ENCODE results near the gene SMKR1.
"Not testable (repeated sequence)": the region's sequence is repeated elsewhere in the genome, so short reads cannot be mapped to it uniquely, and the experiment has no call there.

The SMKR1 gene

GRCh38 chr7:129501760-129502707 lies at the start of gene SMKR1:
Gene SMKR1 (plus strand): TSS chr7:129502531. CDS start chr7:129502825, 294 bp downstream.
- in situ Hi-C loops (cut with HindIII; ENCODE audit: low sequenced_read_pairs) = no loop called here

- in situ Hi-C loops (cut with HindIII; ENCODE audit: low sequenced_read_pairs) = loop anchor here (25.0 kb wide), 1 partner anchor 560 kb away; no protein-coding TSS in a partner anchor
Observed at GRCh38 chr7:129452589-129453231, 49.6 kb upstream of the SMKR1 start.

- in situ Hi-C loops (cut with HindIII; ENCODE audit: low sequenced_read_pairs) = loop anchor here (25.0 kb wide), 1 partner anchor 559 kb away; no protein-coding TSS in a partner anchor
Observed at GRCh38 chr7:129453510-129454248, 48.7 kb upstream of the SMKR1 start.

GRCh38 chr7:129454249-129454551 lies 48.1 kb upstream of the SMKR1 start:
- in situ Hi-C loops (cut with HindIII; ENCODE audit: low sequenced_read_pairs) = loop anchor here (25.0 kb wide), 1 partner anchor 558 kb away; no protein-coding TSS in a partner anchor

GRCh38 chr7:129456421-129456820 lies 45.9 kb upstream of the SMKR1 start:
- in situ Hi-C loops (cut with HindIII; ENCODE audit: low sequenced_read_pairs) = loop anchor here (25.0 kb wide), 1 partner anchor 556 kb away; no protein-coding TSS in a partner anchor

- in situ Hi-C loops (cut with HindIII; ENCODE audit: low sequenced_read_pairs) = loop anchor here (25.0 kb wide), 1 partner anchor 555 kb away; no protein-coding TSS in a partner anchor
Observed at GRCh38 chr7:129457101-129457500, 45.2 kb upstream of the SMKR1 start.

- in situ Hi-C loops (cut with HindIII; ENCODE audit: low sequenced_read_pairs) = loop anchor here (25.0 kb wide), 1 partner anchor 554 kb away; no protein-coding TSS in a partner anchor
Observed at GRCh38 chr7:129458171-129458570, 44.2 kb upstream of the SMKR1 start.

GRCh38 chr7:129461809-129462208 lies 40.5 kb upstream of the SMKR1 start:
- in situ Hi-C loops (cut with HindIII; ENCODE audit: low sequenced_read_pairs) = loop anchor here (25.0 kb wide), 1 partner anchor 550 kb away; no protein-coding TSS in a partner anchor

- in situ Hi-C loops (cut with HindIII; ENCODE audit: low sequenced_read_pairs) = loop anchor here (25.0 kb wide), 1 partner anchor 550 kb away; no protein-coding TSS in a partner anchor
Observed at GRCh38 chr7:129462420-129462819, 39.9 kb upstream of the SMKR1 start.

GRCh38 chr7:129464194-129464593 lies 38.1 kb upstream of the SMKR1 start:
- in situ Hi-C loops (cut with HindIII; ENCODE audit: low sequenced_read_pairs) = loop anchor here (25.0 kb wide), 1 partner anchor 548 kb away; no protein-coding TSS in a partner anchor

- in situ Hi-C loops (cut with HindIII; ENCODE audit: low sequenced_read_pairs) = loop anchor here (25.0 kb wide), 1 partner anchor 547 kb away; no protein-coding TSS in a partner anchor
Observed at GRCh38 chr7:129465080-129465479, 37.3 kb upstream of the SMKR1 start.

GRCh38 chr7:129466796-129467195 lies 35.5 kb upstream of the SMKR1 start:
- in situ Hi-C loops (cut with HindIII; ENCODE audit: low sequenced_read_pairs) = loop anchor here (25.0 kb wide), 1 partner anchor 546 kb away; no protein-coding TSS in a partner anchor

- in situ Hi-C loops (cut with HindIII; ENCODE audit: low sequenced_read_pairs) = loop anchor here (25.0 kb wide), 1 partner anchor 544 kb away; no protein-coding TSS in a partner anchor
Observed at GRCh38 chr7:129468087-129468486, 34.2 kb upstream of the SMKR1 start.

- in situ Hi-C loops (cut with HindIII; ENCODE audit: low sequenced_read_pairs) = loop anchor here (25.0 kb wide), 1 partner anchor 544 kb away; no protein-coding TSS in a partner anchor
Observed at GRCh38 chr7:129468547-129468946, 33.8 kb upstream of the SMKR1 start.

- in situ Hi-C loops (cut with HindIII; ENCODE audit: low sequenced_read_pairs) = loop anchor here (25.0 kb wide), 1 partner anchor 542 kb away; no protein-coding TSS in a partner anchor
Observed at GRCh38 chr7:129469930-129470329, 32.4 kb upstream of the SMKR1 start.

GRCh38 chr7:129470411-129470810 lies 31.9 kb upstream of the SMKR1 start:
- in situ Hi-C loops (cut with HindIII; ENCODE audit: low sequenced_read_pairs) = loop anchor here (25.0 kb wide), 1 partner anchor 542 kb away; no protein-coding TSS in a partner anchor

- in situ Hi-C loops (cut with HindIII; ENCODE audit: low sequenced_read_pairs) = loop anchor here (25.0 kb wide), 1 partner anchor 541 kb away; no protein-coding TSS in a partner anchor
Observed at GRCh38 chr7:129471402-129471827, 30.9 kb upstream of the SMKR1 start.

- in situ Hi-C loops (cut with HindIII; ENCODE audit: low sequenced_read_pairs) = not testable (repeated sequence)
Observed at GRCh38 chr7:129475931-129476330, 26.4 kb upstream of the SMKR1 start.

GRCh38 chr7:129476398-129476797 lies 25.9 kb upstream of the SMKR1 start:
- in situ Hi-C loops (cut with HindIII; ENCODE audit: low sequenced_read_pairs) = not testable (repeated sequence)

GRCh38 chr7:129479831-129480230 lies 22.5 kb upstream of the SMKR1 start:
- in situ Hi-C loops (cut with HindIII; ENCODE audit: low sequenced_read_pairs) = no loop called here

All from DLD1 (cell line).